Testis (tissue), 2 donors: ENCODE measurements around the gene ST3GAL2.

Experiments used
- POLR2A ChIP-seq: fragments of 450-650 bp; IDR thresholded peaks from one replicate; pipeline ENCODE4 v1.6.1; 2017; ENCODE audit warnings: antibody characterized with exemption, mild to moderate bottlenecking, moderate library complexity
- TF ChIP-seq, protein P1 (sequence below), 3 experiments: fragments of 450-650 bp in 2 of 3; fragments of 200-600 bp in 1 of 3; sonication (generic) in 1 of 3; IDR thresholded peaks; one replicate each; pipeline ENCODE4 v1.5.1; 2016 to 2019; ENCODE audit warnings: antibody characterized with exemption in 3 of 3, mild to moderate bottlenecking in 2 of 3, moderate library complexity in 1 of 3

DNA sequence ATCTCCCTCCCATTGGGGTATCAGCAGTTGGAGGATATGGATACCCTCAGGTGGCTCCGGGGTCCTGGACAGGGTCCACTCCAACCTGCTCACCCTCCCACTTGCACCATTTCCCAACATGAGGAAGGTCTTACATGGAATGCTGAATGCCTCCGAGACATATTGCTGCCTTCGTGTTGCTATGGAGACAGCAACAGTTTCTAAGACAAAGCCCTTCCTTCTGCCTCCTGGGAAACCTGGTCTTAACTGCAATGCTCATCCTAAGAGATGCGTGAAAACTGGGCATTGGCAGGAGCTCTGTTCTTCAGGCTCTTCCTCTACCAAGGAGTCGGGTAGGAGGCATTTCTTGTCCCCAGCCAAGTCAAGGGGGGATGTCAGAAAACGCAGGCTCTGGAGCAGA, 45.2 kb downstream of the ST3GAL2 start:
- no peak for TF ChIP-seq POLR2A
- TF ChIP-seq, protein P1, sequence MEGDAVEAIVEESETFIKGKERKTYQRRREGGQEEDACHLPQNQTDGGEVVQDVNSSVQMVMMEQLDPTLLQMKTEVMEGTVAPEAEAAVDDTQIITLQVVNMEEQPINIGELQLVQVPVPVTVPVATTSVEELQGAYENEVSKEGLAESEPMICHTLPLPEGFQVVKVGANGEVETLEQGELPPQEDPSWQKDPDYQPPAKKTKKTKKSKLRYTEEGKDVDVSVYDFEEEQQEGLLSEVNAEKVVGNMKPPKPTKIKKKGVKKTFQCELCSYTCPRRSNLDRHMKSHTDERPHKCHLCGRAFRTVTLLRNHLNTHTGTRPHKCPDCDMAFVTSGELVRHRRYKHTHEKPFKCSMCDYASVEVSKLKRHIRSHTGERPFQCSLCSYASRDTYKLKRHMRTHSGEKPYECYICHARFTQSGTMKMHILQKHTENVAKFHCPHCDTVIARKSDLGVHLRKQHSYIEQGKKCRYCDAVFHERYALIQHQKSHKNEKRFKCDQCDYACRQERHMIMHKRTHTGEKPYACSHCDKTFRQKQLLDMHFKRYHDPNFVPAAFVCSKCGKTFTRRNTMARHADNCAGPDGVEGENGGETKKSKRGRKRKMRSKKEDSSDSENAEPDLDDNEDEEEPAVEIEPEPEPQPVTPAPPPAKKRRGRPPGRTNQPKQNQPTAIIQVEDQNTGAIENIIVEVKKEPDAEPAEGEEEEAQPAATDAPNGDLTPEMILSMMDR (IDR thresholded peaks at IDR 0.05): no peak
